Gastrocnemius medialis (tissue), 4 donors: ENCODE data around the gene PFKFB3. TPM values are rescaled to one million over a fixed set of nuclear protein-coding genes. Genes with fewer than 3 reads are reported as not detected.

Experiments
- ATAC-seq, 2 donors: fragments of 150-250 bp; one replicate each; pipeline ENCODE4 v1.9.1; 2016
- DNase-seq, 2 donors: peaks; one replicate each; pipeline ENCODE4 v3.0.0-alpha.2; 2019
- H3K27ac ChIP-seq, 4 donors: fragments of 200-600 bp; sonication (generic); 1 replicate in 1 of 4; 2 replicates in 3 of 4; pipeline ENCODE4 v1.5.1; 2016 to 2018; ENCODE audit warnings: mild to moderate bottlenecking in 2 of 4, moderate library complexity in 1 of 4
- H3K27me3 ChIP-seq, 3 donors: fragments of 200-600 bp; sonication (generic) in 2 of 3; 1 replicate in 1 of 3; 2 replicates in 2 of 3; pipeline versions ENCODE4 v1.5.1 to v1.6.0; 2016 to 2019; ENCODE audit warnings: mild to moderate bottlenecking in 1 of 3, moderate library complexity in 1 of 3
- H3K36me3 ChIP-seq, 2 donors: fragments of 200-600 bp; sonication (generic) in 1 of 2; one replicate each; pipeline ENCODE4 v1.5.1; 2017 to 2018
- H3K4me1 ChIP-seq, 2 donors: fragments of 200-600 bp; sonication (generic) in 1 of 2; one replicate each; pipeline ENCODE4 v1.5.1; 2016 to 2017; ENCODE audit warnings: mild to moderate bottlenecking in 2 of 2
- H3K4me3 ChIP-seq, 4 donors: fragments of 200-600 bp; sonication (generic) in 3 of 4; 1 replicate in 1 of 4; 2 replicates in 3 of 4; pipeline ENCODE4 v1.5.1; 2016 to 2019; ENCODE audit warnings: mild to moderate bottlenecking in 2 of 4
- H3K9me3 ChIP-seq, 3 donors: fragments of 200-600 bp; sonication (generic) in 2 of 3; 1 replicate in 1 of 3; 2 replicates in 2 of 3; pipeline ENCODE4 v1.5.1; 2016 to 2019
- CTCF ChIP-seq, 5 experiments: fragments of 450-650 bp in 3 of 5; fragments of 200-600 bp in 2 of 5; sonication (generic) in 2 of 5; IDR thresholded peaks in 4 of 5; conservative IDR thresholded peaks in 1 of 5; 1 replicate in 4 of 5; 2 replicates in 1 of 5; pipeline ENCODE4 v1.5.1; 2016 to 2019; ENCODE audit warnings: antibody characterized with exemption in 5 of 5, mild to moderate bottlenecking in 3 of 5, moderate library complexity in 3 of 5
- POLR2A ChIP-seq, 2 donors: fragments of 450-650 bp; IDR thresholded peaks; one replicate each; pipeline ENCODE4 v1.6.1; 2017; ENCODE audit warnings: antibody characterized with exemption in 2 of 2, mild to moderate bottlenecking in 2 of 2, moderate library complexity in 2 of 2
- in situ Hi-C, 4 donors: fragments of 200-750 bp; cut with MboI; loops; one replicate each; pipeline versions ENCODE4 v1.15.0 to v1.8.0; 2017; ENCODE audit warnings: low sequenced_read_pairs in 4 of 4
- intact Hi-C: fragments of 100-400 bp; cut with DNase I; formaldehyde crosslinking; loops from one replicate; pipeline ENCODE4 v1.15.1; 2023; ENCODE audit warnings: low total_unique reads
- total RNA-seq, 4 donors: library from RNA; depleted of rRNA; stranded (reverse); fragments of >200 nt; gene quantifications; one replicate each; pipeline versions ENCODE4 v1.1.0 to v1.2.3, GENCODE V29; 2016

The PFKFB3 gene
- total RNA-seq, 4 donors from 2014 or later = 218 to 1,159 (median 337) TPM

GRCh38 chr10:6228010-6228511 is 25.3 kb downstream of the PFKFB3 start:
- Histone ChIP-seq H3K4me3 (no peak overlapping the region), H3K36me3 (peaks cover 19 to 100% of the 10 kb centered on the region in 2 donors), H3K4me1 (no peaks in the 10 kb centered on the region), H3K9me3 (no peaks in the 10 kb centered on the region), H3K27me3 (no peaks in the 10 kb centered on the region), H3K27ac (no peak overlapping the region)
- ATAC-seq = no peak
- TF ChIP-seq CTCF (IDR thresholded peaks at IDR 0.05 in 4 of 5, conservative IDR thresholded peaks at IDR 0.05 in 1 of 5) (no peak), POLR2A (IDR thresholded peaks at IDR 0.05) (no peak)
- DNase-seq = no peak
- in situ Hi-C loops = loop anchor here in 2 of 4 donors (25.0 kb wide), 1 partner anchor 159 kb away; no protein-coding TSS in a partner anchor
- intact Hi-C loops = no loop called here

GRCh38 chr10:6228647-6229046 is 25.9 kb downstream of the PFKFB3 start:
- ATAC-seq = no peak
- Histone ChIP-seq H3K4me1 (no peaks in the 10 kb centered on the region), H3K4me3 (no peak overlapping the region), H3K36me3 (peaks cover 19 to 100% of the 10 kb centered on the region in 2 donors), H3K27me3 (no peaks in the 10 kb centered on the region), H3K27ac (no peak overlapping the region), H3K9me3 (no peaks in the 10 kb centered on the region)
- intact Hi-C loops (no loop called here), in situ Hi-C loops (loop anchor here in 2 of 4 donors (25.0 kb wide), 1 partner anchor 159 kb away; no protein-coding TSS in a partner anchor)
- no peak for TF ChIP-seq CTCF (IDR thresholded peaks at IDR 0.05 in 4 of 5, conservative IDR thresholded peaks at IDR 0.05 in 1 of 5)
- no peak for TF ChIP-seq POLR2A (IDR thresholded peaks at IDR 0.05)
- no peak for DNase-seq

GRCh38 chr10:6229290-6229689 is 26.6 kb downstream of the PFKFB3 start:
- H3K27me3 ChIP-seq = no peaks in the 10 kb centered on the region
- H3K36me3 ChIP-seq = peaks cover 19 to 100% of the 10 kb centered on the region in 2 donors
- H3K27ac ChIP-seq = no peak overlapping the region
- DNase-seq = no peak
- H3K9me3 ChIP-seq = no peaks in the 10 kb centered on the region
- H3K4me3 ChIP-seq = no peak overlapping the region
- H3K4me1 ChIP-seq = no peaks in the 10 kb centered on the region
- TF ChIP-seq CTCF (IDR thresholded peaks at IDR 0.05 in 4 of 5, conservative IDR thresholded peaks at IDR 0.05 in 1 of 5) = no peak
- TF ChIP-seq POLR2A (IDR thresholded peaks at IDR 0.05) = no peak
- ATAC-seq = no peak
- intact Hi-C loops = no loop called here
- in situ Hi-C loops = loop anchor here in 2 of 4 donors (25.0 kb wide), 1 partner anchor 158 kb away; no protein-coding TSS in a partner anchor

GRCh38 chr10:6229746-6230145 is 27.0 kb downstream of the PFKFB3 start:
- DNase-seq = no peak
- peaks cover 19 to 100% of the 10 kb centered on the region in 2 donors for H3K36me3 ChIP-seq
- no peak overlapping the region for H3K27ac ChIP-seq
- no peaks in the 10 kb centered on the region for H3K27me3 ChIP-seq
- no peaks in the 10 kb centered on the region for H3K9me3 ChIP-seq
- no peak for TF ChIP-seq POLR2A (IDR thresholded peaks at IDR 0.05)
- no peak for TF ChIP-seq CTCF (IDR thresholded peaks at IDR 0.05 in 4 of 5, conservative IDR thresholded peaks at IDR 0.05 in 1 of 5)
- no peaks in the 10 kb centered on the region for H3K4me1 ChIP-seq
- H3K4me3 ChIP-seq = no peak overlapping the region
- ATAC-seq = no peak
- intact Hi-C loops (no loop called here), in situ Hi-C loops (loop anchor here in 2 of 4 donors (25.0 kb wide), 1 partner anchor 158 kb away; no protein-coding TSS in a partner anchor)
